ENCODE measurements around the gene BAG1.

GRCh38 chr9:33293782-33294181, 29.3 kb upstream of the BAG1 start:
- no peak for TF ChIP-seq EP300 (IDR thresholded peaks at IDR 0.05)
- TF ChIP-seq CTCF (IDR thresholded peaks at IDR 0.05): no peak
- TF ChIP-seq POLR2A (IDR thresholded peaks at IDR 0.05): no peak
